Peyer's patch (tissue), 4 donors: ENCODE data around the gene CETP.

ENCODE experiments used
- CTCF ChIP-seq, 6 experiments: fragments of 450-650 bp in 4 of 6; fragments of 200-600 bp in 2 of 6; sonication (generic) in 1 of 6; IDR thresholded peaks; one replicate each; pipeline ENCODE4 v1.5.1; 2017 to 2019; ENCODE audit warnings: antibody characterized with exemption in 6 of 6, mild to moderate bottlenecking in 3 of 6, moderate library complexity in 1 of 6
- POLR2A ChIP-seq, 2 donors: fragments of 450-650 bp; IDR thresholded peaks; one replicate each; pipeline ENCODE4 v1.5.1; 2017; ENCODE audit warnings: antibody characterized with exemption in 2 of 2, mild to moderate bottlenecking in 2 of 2, moderate library complexity in 2 of 2

DNA sequence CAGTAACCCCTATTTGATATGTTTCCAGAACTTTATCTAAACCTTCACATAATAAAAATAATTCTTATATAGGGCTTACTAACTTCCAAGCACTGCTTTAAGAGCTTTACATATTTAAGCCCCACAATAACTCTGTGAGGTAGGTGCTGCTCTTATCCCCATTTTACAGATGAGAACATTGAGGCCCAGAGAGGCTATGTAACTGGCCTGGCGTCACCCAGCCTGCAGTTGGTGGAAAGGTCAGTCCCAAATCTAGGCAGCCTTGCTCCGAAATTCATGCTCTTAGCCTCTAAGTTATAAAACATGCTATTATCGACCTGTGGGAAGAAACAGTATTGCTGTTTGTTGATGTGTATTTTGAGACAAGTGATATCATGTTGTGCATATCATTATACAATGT, 36.6 kb downstream of the CETP start:
- TF ChIP-seq POLR2A (IDR thresholded peaks at IDR 0.05) (no peak), CTCF (IDR thresholded peaks at IDR 0.05) (no peak)
